Liver (tissue), 3 donors: ENCODE data around the gene TMEM184A.

Source experiments
- CTCF ChIP-seq: fragments of 150-350 bp; IDR thresholded peaks from 2 replicates; pipeline ENCODE4 v1.5.1; 2017; ENCODE audit warnings: improper control_type of control experiment, low read depth, low read length; ENCODE audit not compliant: missing input control
- EGR1 ChIP-seq, 2 donors: IDR thresholded peaks; 2 replicates each; pipeline ENCODE4 v1.6.1; 2016 to 2018; ENCODE audit warnings: antibody characterized with exemption in 2 of 2, low read depth in 2 of 2
- FOXA1 ChIP-seq: IDR thresholded peaks from 2 replicates; pipeline ENCODE4 v1.6.1; 2016; ENCODE audit warnings: antibody characterized with exemption
- FOXA2 ChIP-seq: IDR thresholded peaks from 2 replicates; pipeline ENCODE4 v1.6.1; 2016; ENCODE audit warnings: antibody characterized with exemption
- GABPA ChIP-seq, 2 donors: IDR thresholded peaks in 1 of 2; conservative IDR thresholded peaks in 1 of 2; 2 replicates each; pipeline ENCODE4 v1.6.1; 2016; ENCODE audit warnings: antibody characterized with exemption in 2 of 2, mild to moderate bottlenecking in 1 of 2, moderate library complexity in 1 of 2
- HNF4A ChIP-seq, 2 donors: conservative IDR thresholded peaks; 2 replicates each; pipeline ENCODE4 v1.6.1; 2016; ENCODE audit warnings: antibody characterized with exemption in 2 of 2, mild to moderate bottlenecking in 2 of 2
- JUND ChIP-seq, 2 donors: IDR thresholded peaks; 2 replicates each; pipeline ENCODE4 v1.6.1; 2016; ENCODE audit warnings: antibody characterized with exemption in 2 of 2
- MAX ChIP-seq: IDR thresholded peaks from 2 replicates; pipeline ENCODE4 v1.6.1; 2016; ENCODE audit warnings: antibody characterized with exemption
- RAD21 ChIP-seq, 2 donors: IDR thresholded peaks; 2 replicates each; pipeline ENCODE4 v1.6.1; 2016; ENCODE audit warnings: antibody characterized with exemption in 2 of 2, mild to moderate bottlenecking in 2 of 2
- SP1 ChIP-seq: IDR thresholded peaks from 2 replicates; pipeline ENCODE4 v1.6.1; 2018; ENCODE audit warnings: antibody characterized with exemption, mild to moderate bottlenecking
- TAF1 ChIP-seq: conservative IDR thresholded peaks from 2 replicates; pipeline ENCODE4 v1.6.1; 2016; ENCODE audit warnings: antibody characterized with exemption, mild to moderate bottlenecking
- YY1 ChIP-seq: IDR thresholded peaks from 2 replicates; pipeline ENCODE4 v1.6.1; 2016; ENCODE audit warnings: antibody characterized with exemption, mild to moderate bottlenecking
- TF ChIP-seq, protein P1 (sequence below): IDR thresholded peaks from 2 replicates; pipeline ENCODE4 v1.6.1; 2016; ENCODE audit warnings: antibody characterized with exemption
- donor health status: healthy.
- donor health status: healthy.

DNA sequence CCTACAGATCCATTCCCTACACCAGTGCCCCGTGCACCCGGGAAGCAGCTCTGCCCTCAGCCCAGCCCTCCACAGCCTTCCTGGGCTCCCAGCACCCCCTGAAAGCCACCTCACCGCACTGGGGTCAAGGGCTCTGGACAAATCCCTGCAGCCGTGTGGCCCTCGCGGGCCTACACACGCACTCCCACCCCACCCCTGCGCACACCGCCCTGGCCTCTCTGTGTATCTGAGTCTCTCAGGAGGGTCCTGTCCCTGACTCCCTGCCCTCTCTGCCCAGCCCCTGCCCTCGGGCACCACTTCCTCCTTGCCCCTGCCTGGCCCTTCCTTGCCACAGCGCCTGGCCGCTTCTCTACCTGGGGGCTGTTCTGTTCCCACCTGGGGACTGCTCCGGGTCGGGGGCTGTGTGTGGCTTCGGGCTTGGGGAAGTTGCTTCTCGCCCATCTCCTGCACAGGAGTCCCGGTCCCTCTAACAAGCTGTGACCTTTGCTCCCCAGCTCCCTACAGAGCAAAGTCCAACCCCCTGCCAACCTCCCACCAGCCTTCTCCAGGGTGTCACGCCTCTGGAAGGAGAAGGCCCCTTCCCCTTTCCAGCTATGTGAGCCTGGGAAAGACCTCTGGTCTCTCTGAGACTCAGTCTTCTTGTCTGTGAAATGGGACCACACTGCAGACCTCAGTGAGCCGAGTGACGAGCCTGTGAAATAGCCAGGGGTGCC lies 1.5 kb downstream of the TMEM184A start:
- TF ChIP-seq CTCF (no peak), FOXA2 (no peak), MAX (no peak), YY1 (no peak), TAF1 (no peak), JUND (IDR thresholded peaks at IDR 0.05) (no peak), FOXA1 (no peak), HNF4A (conservative IDR thresholded peaks at IDR 0.05) (peak in 1 of 2 donors; percentile 84), RAD21 (IDR thresholded peaks at IDR 0.05) (no peak), EGR1 (IDR thresholded peaks at IDR 0.05; ENCODE audit: low read depth in 2 of 2) (no peak), SP1 (no peak), GABPA (IDR thresholded peaks at IDR 0.05 in 1 of 2, conservative IDR thresholded peaks at IDR 0.05 in 1 of 2) (no peak)
- TF ChIP-seq, protein P1, sequence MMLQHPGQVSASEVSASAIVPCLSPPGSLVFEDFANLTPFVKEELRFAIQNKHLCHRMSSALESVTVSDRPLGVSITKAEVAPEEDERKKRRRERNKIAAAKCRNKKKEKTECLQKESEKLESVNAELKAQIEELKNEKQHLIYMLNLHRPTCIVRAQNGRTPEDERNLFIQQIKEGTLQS = no peak
